ELR (cell line): ENCODE data around the gene RALGDS.
"Not testable (repeated sequence)": the region's sequence is repeated elsewhere in the genome, so short reads cannot be mapped to it uniquely, and the experiment has no call there.

ENCODE experiments used
- DNase-seq: peaks from one replicate; pipeline ENCODE4 v3.0.0-alpha.2; 2015; ENCODE audit warnings: low read depth

RALGDS gene

DNA sequence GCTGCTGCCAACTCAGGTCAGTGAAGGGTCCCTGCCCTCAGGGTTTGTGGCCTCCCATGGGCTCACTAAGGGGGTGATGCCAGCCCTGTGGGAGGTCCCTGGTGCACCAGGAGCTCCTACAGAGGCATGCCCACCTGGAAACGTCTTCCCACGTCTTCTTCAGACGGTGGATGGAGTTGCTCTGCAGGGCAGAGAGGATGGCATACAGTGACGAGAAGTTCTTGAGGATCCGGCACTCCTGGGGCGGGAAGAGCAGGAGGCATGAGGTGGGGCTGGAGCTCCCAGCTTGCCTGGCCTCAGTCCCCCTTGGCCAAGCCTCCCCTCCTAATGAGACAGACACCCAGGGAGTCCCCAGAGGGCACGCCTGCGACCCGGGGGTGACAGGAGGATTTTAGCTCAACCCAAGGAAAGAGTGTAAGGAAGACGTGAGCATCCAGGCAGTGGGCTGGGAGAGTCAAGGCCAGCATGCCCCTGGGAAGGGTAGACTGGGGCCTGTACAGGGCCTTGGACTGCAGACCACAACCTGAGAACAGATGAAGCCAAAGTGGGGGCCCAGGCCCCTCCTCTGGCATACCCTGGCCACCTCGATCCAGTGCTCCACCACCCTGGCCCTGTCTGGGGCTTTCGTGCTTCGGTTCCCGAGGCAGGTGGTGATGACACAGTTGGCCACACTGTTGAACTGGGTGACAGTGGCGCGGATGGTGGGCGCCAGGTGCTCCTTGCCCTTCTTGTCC is 14.4 kb downstream of the RALGDS start:
- no peak for DNase-seq

DNA sequence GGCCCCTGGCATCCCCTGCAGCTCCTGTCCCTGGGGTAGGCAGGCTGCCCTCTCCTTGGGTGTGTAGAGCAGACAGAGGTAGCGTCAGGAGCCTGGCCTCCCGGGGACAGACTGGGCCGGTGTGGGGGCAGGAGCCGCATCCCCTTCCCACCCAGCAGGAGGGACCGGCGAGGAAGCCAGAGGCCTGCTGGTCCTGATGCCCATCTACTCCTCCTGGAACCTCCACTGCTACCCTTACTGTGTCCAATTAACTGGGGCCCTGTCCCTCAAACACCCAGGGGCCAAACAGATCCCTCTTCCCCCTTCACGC is 15.6 kb downstream of the RALGDS start:
- DNase-seq: no peak

DNA sequence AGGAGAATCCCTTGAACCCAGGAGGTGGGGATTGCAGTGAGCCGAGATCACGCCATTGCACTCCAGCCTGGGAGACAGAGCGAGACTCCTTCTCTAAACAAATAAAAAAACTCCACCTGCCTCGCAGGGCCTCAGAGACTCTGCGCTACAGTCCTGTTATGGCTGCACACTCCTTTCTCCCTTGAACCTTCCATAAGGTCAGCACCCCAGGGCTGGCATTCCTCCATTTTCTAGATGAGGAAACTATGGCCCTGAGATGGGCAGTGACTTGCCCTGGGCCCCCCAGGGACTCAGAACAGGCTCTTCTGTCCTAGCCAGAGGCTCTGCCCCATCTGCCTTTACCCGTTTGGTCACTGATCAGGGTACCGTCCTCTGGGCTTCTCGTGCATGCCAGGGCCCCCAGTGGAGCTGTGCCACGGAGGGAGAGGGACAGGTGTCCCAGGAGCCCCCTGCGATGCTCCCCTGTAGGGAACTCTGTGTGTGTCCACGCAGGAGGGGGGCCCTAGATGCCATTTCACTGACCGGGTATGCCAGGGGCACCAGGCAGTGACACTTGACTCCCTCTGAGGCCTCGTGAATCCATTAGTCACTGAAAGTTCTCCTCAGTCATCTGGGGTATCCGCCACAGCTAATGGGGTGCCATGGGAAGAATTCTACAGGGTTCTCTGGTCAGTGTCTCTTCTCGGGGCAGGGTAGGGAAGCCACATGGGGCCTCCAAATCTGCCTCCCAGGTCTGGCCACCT is 16.2 kb downstream of the RALGDS start:
- DNase-seq: no peak

DNA sequence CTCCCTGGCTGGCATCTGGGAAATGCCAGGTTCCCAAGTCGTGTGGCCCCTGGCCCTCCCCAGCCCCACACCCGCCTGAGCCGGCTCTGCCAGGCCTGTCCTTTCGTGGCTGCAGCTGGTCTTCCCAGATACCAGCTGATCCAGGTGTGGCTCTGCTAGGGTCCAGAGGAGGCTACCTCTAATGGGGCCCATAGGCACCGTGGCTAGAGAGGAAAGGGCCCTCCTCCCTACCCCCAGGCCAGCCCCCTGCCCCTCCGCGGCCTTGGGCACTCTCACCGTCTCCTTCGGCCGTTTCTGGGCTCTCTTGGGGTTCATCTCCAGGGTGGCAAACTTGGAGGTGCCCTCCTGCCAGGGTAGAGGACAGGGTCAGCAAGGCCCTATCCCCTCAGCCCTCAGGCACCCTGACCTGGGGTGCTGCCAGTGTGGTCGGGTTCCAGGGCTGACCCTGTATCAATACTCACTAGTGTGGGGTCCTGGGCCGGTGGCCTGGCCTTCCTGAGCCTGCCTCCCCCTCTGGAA is 17.0 kb downstream of the RALGDS start:
- DNase-seq: no peak

DNA sequence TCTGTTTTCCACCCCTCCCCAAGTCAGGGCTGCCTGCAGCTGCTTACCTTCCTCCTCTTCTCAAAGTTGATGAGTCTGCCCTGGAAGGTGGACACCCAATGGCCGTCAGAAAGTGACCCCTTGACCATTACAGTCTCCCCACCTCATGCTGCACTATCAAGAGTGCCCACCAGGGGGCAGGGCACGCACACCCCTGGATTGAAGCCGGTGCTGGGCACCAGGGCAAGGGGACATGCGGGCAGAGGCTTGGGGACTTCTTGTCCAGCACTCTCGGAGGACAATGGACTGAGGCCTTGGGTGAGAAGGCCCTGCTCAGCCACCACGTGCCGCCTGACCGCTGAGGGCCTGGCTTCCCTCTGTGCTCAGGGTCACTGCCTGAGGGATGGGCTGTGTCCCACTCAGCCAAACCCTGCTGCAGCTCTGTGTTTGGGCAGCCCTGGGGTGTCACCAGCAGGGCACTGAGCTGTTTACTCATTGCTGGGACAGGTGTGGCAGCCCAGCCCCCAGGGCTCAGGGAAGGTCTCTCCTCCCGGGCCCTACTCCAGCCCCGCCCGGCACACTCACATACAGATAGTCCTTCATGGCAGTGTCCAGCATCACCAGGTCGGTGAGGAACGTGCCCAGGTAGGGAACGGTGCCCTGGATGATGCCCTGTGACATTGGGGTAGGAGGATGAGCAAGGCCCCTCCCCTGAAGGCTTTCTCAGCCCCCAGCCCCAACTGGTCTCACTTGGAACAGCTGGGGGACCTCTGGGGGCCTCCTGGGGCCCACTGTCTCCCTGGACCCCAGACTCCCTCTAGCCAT is 17.7 kb downstream of the RALGDS start:
- peak; percentile 62 for DNase-seq

DNA sequence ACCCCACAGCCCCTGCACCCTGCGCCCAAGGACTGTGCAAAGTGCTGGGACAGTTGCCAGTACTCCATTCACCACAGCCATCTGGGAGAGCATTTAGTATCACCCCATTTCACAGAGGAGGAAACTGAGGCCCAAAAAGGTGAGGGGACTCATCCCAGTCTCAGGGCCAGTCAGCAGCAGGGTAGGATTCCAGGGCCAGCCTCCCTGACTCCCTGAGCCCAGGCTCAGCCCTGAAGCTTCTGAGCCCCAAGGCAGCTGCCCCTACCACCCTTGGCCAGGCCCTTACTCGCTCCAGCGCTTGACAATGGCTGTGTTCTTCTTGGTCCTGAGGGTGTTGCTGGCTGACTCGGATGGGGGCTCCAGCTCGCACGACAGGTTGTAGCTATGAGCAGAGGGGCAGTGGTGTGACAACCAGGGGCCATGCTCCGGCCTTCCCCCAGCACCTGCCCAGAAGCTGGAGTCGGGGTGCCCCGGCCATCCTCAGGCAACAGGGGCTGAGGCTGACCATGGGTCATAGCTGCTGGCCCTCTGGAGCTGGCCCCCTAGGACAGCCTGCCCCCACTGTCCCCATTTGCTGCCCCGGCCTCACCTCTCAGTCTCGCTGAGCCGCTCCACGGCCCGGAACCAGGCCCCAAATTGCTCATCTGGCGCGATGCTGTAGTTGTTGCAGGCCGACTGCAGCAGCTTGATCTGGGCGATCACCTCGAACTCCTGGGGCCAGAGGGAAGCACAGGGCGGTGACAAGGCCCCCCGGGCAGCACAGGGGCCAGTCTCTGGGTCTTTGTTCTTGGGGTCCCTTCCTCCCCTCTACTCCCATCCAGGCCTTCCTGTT is 18.6 kb downstream of the RALGDS start:
- DNase-seq: no peak

DNA sequence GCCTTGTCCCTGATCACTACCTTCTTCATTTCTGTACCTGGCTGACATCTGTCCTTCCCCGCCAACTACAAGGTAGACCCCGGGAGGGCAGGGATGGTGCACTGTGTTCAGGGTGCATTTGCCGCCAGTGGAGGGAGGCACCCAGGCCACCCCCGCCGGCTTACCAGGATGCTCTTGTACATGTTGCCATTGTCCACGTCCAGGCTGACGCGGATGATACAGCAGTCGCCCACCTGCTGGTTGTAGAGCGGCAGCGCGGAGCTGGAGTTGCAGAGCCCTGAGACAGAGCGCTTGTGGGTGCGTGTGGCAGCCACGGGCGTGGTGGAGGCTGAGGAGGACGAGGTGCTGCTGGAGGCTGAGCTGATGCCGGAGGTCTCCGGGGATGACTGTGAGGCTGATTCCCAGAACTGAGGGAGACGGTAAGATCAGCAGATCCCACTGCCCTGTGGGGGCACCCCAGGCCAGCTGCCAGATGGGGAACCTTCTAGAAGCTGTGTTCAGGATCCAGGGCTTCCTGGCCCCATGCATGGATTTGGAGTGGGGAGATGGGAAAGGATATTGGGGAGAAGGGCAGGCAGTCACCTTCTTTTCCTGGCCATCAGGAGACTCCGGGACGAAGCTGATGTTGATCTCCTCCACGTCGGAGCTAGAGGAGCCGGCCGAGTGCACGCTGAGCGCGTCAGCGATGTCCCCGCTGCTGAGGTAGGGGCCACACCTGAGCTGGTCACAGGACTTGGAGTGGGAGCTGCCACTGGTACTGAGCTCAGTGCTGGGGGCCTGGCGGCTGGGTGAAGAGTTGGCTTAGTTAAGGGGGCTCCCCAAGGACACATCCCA is 19.5 kb downstream of the RALGDS start:
- DNase-seq: no peak

DNA sequence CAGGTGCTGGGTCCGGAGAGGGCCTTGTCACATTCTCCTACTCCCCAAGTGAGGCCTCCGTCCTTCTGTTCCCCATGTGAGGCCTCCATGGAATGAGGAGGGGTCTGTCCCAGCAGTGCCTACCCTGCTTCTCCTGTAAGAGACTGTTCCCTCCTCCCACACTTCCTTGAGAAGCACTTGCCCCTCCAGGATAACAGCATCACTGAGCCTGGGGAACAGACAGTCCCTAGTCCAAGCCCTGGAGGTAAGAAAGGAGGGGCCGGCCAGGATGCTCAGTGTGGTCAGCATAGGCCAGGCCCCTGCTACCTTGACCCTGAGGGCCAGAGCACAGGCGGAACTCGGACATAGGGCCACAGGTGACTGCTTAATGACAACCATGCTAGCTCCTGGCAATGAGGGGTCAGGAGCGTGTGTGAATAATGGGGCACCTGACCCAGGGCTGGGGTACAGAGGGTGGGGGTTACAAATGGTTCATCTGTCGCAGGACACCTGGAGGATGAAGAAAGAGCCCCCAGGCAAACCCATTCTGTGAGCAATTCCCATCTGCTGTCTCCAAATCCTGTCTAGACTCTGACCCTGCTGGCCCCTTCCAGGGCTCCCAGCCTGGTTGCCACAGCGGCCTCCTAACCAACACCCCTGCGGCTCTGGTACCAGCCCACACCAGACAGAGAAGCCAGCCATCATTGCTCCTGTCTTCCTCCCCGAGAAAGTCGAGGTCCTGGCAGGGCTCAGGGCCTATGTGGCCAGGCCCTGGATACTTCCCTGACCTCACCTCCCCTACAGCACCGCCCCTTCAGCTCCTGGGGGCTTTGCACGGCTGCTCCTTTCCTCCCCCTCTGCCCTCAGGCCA is 20.3 kb downstream of the RALGDS start:
- no peak for DNase-seq

DNA sequence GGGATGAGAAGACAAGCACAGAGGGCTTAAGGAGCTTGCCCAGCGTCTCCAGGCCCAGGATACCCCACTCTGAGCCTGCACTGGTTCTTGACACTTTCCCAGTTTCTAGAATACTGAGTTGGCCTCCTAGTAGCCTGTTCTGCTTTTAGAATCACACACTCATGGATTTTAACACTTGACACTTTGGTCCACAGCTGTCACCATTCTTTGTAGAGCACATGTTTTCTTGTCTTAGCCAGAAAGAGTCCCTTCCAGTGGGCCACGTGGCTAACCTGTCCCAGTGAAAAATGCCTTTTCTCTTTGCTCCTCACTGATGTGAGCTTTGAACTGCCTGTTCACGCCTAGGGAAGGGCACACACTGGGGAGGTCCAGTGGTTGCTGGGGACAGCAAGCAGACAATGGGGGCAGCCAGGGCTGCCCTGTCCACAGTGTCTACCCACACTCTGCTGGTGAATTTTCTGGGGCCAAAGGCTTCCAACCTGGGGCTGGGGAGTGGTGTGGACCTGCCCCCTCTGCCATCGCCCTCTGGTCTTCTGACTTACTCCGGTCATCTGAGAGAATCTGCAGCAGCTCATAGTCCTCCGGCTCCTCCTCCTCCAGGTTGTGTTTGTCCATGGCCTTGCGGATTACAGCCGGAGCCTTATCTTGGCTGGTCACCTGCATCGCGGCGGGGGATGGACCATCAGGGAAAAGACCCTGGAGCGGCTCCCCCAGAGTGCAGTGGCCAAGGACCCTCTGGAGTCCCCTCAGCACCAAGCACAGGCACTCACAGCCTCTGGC is 21.1 kb downstream of the RALGDS start:
- DNase-seq: no peak

DNA sequence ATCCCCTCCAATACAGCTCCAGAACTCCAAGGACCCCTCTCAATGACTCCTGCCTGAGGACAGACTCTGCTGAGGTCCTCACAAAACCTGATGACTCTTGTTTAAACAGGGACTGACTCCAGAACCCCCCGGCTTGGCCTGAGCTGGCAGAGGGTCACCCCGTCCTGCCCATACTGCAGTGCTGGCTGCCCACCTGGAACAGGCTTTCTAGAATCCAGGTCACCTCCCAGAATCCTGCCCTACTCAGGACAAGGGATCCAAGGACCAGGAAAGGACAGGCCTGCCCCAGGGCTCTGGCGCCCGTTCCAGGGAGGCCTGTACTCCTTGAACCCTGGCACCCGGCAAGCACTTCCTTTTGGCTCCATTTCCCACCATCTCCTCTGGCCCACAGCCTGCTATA is 22.2 kb downstream of the RALGDS start:
- no peak for DNase-seq

DNA sequence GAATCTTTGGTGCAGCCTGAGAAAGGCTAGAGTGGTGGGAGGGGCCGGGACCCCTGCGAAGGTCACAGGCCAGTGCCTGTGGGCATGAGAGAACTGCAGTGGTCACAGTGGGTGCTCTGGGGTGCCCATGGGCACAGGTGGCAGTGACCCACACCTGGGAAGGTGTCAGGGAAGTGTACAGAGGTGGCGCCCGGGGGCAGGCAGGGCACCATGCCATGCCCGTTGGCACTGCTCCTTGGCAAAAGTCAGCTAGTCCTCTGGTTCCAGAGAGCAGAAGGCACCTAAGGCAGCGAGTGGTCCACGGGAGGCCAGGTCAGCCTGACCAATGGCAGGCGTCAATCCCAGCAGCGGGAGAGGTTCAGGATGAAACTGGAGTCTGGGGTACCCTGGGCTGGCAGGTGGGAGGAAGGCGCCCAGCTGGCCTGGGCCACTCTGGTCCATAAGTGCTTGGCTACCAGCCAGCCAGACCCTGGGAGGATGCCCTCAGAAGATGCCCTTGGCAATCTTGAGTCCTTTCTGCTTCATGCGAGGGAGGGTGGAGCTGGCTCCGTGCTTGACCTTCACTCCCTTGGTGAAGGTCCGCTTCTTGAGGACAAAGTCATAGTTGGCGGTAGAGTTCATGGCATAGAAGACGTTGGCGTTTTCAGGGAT is 22.8 kb downstream of the RALGDS start:
- no peak for DNase-seq

DNA sequence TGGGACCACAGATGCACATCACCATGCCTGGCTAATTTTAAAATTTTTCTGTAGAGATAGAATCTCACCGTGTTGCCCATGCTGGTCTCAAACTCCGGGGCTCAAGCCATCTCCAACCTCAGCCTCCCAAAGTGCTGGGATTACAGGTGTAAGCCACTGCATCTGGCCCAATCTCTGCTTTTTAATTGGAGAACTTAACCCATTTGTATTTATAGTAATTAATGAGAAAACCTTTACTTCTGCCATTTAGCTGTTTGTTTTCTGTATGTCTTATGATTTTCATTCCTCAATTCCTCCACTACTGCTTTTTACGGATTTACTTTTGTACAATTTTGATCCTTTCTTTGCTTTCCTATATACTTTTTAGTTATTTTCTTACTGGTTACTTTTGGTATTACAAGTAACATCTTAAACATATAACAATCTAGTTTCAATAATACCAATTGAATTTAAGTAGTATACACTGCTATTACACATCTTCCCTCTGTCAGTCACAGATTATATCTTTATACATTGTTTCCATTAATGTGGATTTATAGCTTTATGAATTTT is 26.1 kb downstream of the RALGDS start:
- DNase-seq: no peak

DNA sequence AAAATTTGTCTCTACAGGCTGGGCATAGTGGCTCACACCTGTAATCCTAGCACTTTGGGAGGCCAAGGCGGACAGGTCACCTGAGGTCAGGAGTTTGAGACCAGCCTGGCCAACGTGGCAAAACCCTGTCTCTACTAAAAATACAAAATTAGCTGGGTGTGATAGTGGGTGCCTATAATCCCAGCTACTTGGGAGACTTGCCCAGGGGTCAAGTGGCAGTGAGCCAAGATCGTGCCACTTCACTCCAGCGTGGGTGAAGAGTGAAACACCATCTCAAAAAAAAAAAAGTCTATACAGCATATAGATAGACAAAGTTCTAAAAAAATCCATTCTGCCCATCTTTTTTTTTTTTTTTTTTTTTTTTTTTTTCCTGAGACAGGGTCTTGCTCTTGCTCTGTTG is 26.7 kb downstream of the RALGDS start:
- DNase-seq: not testable (repeated sequence)

DNA sequence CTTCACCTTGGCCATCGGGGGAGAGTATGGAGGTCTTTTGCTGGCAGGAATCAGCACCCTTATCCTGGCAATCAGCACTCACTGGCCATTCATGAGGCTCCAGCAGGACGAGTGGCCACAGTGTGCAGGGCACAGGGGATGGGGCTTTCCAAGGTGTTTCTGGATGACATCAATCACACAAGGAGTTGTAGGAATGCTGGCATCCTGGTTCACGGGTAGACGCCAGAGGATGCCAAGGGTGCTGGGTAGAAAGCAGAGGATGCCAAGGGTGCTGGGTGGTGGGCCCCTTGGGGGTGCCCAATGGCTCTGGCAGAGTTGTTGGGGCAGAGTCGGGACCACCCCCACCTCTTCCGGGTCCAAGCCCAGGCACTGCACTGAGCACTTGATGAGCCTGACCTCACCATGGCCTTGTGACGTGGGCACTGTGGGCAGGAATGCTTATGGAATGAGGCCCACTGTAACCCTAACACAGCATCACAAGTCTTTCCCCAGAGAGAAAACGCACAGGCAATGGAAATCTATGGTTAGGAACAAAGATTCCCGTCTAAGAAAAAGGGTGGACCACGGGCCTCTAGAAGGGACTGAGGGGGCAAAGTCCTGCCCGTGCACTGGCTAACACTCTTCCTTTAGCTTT is 30.2 kb downstream of the RALGDS start:
- DNase-seq: no peak

DNA sequence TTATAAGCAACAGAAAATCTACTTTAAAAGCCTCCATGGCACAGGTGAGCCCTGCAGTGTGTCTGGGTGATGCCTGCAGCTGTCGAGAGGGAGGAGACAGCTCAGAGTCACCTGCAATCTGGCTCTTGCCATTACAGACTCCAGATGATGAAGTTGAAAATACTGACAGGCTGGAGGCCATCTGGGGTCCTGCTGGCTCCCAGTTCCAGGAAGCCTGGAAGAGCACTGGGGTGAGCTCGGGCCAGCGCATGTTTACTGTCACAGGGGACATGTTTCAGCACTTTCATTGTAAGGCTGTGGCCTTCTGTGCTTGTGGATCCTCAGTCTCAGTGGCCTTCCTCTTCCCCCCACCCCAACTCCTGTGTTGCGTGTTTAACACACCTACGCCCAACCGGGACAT is 30.9 kb downstream of the RALGDS start:
- DNase-seq: no peak

DNA sequence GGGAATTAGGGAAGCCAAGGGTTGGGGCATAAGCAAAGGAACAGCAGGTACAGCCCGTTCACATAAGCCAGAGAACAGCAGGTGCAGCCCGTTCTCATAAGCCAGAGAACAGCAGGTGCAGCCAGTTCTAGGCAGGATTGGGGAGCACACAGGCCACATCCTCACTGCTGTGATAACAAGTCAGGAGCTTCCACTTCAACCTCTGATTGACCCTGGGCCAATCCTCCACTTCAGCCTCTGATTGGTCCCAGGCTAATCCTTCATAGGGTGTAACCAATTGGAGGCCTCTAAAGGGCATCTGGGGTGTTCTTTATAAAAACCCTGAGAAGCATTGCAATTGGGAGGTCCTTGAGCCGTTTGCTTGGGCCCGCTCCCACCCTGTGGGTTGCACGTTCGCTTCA is 31.8 kb downstream of the RALGDS start:
- no peak for DNase-seq

DNA sequence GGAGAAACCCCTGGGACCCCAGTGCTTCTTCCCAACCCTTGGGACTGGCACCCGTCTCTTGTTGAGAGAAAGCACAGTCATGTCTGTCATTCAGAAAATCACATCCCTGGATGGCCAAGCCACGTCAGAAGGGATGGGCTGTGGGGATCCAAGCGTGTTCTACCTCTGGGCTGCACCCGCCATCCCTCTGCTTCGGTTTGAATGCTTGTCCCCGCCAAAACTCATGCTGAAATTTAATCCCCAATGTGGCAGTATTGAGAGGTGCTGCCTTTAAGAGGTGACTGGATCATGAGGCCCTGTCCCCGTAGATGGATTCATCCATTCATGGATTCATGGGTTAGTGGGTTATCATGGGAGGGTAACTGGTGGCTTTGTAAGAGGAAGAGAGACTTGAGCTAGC is 32.3 kb downstream of the RALGDS start:
- no peak for DNase-seq

DNA sequence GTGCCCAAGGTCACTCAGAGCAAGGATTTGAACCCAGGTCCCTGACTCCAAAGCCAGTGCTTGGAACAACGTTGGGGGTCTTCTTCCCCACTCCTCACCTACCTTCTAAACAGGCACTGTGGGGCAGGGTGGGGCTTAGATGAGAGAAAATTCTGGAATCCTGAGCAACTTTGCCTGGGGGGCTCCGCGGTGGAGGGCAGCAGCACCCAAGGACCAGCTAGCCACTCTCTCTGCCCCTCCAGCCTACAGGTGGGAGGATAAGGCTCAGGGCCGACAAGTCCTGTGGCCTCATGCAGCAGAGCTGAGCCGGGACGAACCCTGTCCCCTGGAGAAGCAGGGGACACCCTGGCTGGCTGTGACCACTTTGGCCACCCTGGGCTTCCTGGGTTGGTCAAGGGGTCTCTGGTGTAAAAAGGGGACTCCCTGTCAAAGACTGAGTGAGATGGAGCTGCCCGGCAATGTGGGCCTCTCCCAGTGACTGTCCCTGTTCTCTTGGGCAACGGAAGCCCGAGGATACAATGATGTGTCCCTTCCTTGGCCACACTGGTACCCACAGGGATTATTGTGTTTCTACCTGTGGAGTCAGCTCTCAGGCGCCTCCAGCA is 32.8 kb downstream of the RALGDS start:
- no peak for DNase-seq
